GM18499 (cell line): ENCODE measurements around the gene GPR150.

Experiments used
- ATAC-seq: cut with Tn5 transposase; IDR thresholded peaks from one replicate; pipeline ENCODE4 v1.9.1; 2021; ENCODE audit warnings: moderate number of reproducible peaks; ENCODE audit not compliant: insufficient read depth, unreplicated experiment

The GPR150 gene

GRCh38 chr5:95620030-95620869 is at the start of gene GPR150:
Gene GPR150, plus strand, starts transcription at chr5:95620087. Its CDS starts 189 bp downstream, at chr5:95620276.
- no peak for ATAC-seq

- no peak for ATAC-seq
These were observed 47.9 kb upstream of the GPR150 start for GRCh38 chr5:95572016-95572415.

- ATAC-seq = no peak
These were observed 38.3 kb upstream of the GPR150 start for GRCh38 chr5:95581576-95581975.

GRCh38 chr5:95583992-95584391 is 35.9 kb upstream of the GPR150 start:
- no peak for ATAC-seq

- ATAC-seq = no peak
These were observed 29.0 kb upstream of the GPR150 start for GRCh38 chr5:95590880-95591279.

- peak; percentile 94 for ATAC-seq
These were observed 28.4 kb upstream of the GPR150 start for GRCh38 chr5:95591490-95591901.

GRCh38 chr5:95595289-95595931 is 24.5 kb upstream of the GPR150 start:
- ATAC-seq = no peak

GRCh38 chr5:95599252-95599651 is 20.6 kb upstream of the GPR150 start:
- ATAC-seq = no peak

GRCh38 chr5:95600557-95600956 is 19.3 kb upstream of the GPR150 start:
- no peak for ATAC-seq

- ATAC-seq = no peak
These were observed 14.1 kb upstream of the GPR150 start for GRCh38 chr5:95605786-95606185.

- ATAC-seq = no peak
These were observed 13.5 kb upstream of the GPR150 start for GRCh38 chr5:95606419-95606818.

- ATAC-seq = no peak
These were observed 10.2 kb upstream of the GPR150 start for GRCh38 chr5:95609711-95610110.

GRCh38 chr5:95610546-95610945 is 9.3 kb upstream of the GPR150 start:
- no peak for ATAC-seq

- ATAC-seq = no peak
These were observed 8.5 kb upstream of the GPR150 start for GRCh38 chr5:95611396-95611795.

GRCh38 chr5:95613514-95613913 is 6.4 kb upstream of the GPR150 start:
- ATAC-seq = no peak

- no peak for ATAC-seq
These were observed 4.8 kb upstream of the GPR150 start for GRCh38 chr5:95615164-95615467.

- no peak for ATAC-seq
These were observed 2.8 kb upstream of the GPR150 start for GRCh38 chr5:95617057-95617456.

- ATAC-seq = no peak
These were observed 791 bp upstream of the GPR150 start for GRCh38 chr5:95619096-95619495.

- ATAC-seq = no peak
These were observed 315 bp upstream of the GPR150 start for GRCh38 chr5:95619514-95620029.

- no peak for ATAC-seq
These were observed 1.3 kb downstream of the GPR150 start for GRCh38 chr5:95620870-95621838.
